Adrenal gland (tissue), 5 donors: ENCODE measurements around the gene PPM1M.

ENCODE experiments used
- CTCF ChIP-seq, 6 experiments: fragments of 450-650 bp in 4 of 6; fragments of 200-600 bp in 2 of 6; sonication (generic) in 1 of 6; IDR thresholded peaks; 1 replicate in 5 of 6; 2 replicates in 1 of 6; pipeline versions ENCODE4 v1.5.1 to v1.8.0; 2016 to 2021; ENCODE audit warnings: antibody characterized with exemption in 6 of 6, mild to moderate bottlenecking in 2 of 6, moderate library complexity in 1 of 6
- POLR2A ChIP-seq, 2 donors: fragments of 450-650 bp; IDR thresholded peaks; one replicate each; pipeline ENCODE4 v1.6.1; 2017; ENCODE audit warnings: antibody characterized with exemption in 2 of 2, mild to moderate bottlenecking in 2 of 2, moderate library complexity in 1 of 2
- donor health status: DM: no; HTN: no; CAD: no.

GRCh38 chr3:52225452-52226228 lies 19.9 kb upstream of the PPM1M start, which contains the start of gene TLR9:
- TF ChIP-seq CTCF (IDR thresholded peaks at IDR 0.05) (no peak), POLR2A (IDR thresholded peaks at IDR 0.05) (no peak)
